A375 (cell line): ENCODE measurements around the gene RAMP2. TPM values are rescaled to one million over a fixed set of nuclear protein-coding genes. Genes with fewer than 3 reads are reported as not detected.

Experiments
- small RNA-seq: library from RNA; depleted of rRNA; stranded (forward); fragments of <200 nt; gene quantifications from one replicate; pipeline ENCODE3, GENCODE V24; 2014
- total RNA-seq: library from RNA; depleted of rRNA; stranded (reverse); fragments of >200 nt; shearing (Covaris generic); gene quantifications from 2 replicates; pipeline ENCODE4 v1.2.3, GENCODE V29; 2014; rRNA removed

Gene RAMP2
- not detected in 2 replicates for total RNA-seq

DNA sequence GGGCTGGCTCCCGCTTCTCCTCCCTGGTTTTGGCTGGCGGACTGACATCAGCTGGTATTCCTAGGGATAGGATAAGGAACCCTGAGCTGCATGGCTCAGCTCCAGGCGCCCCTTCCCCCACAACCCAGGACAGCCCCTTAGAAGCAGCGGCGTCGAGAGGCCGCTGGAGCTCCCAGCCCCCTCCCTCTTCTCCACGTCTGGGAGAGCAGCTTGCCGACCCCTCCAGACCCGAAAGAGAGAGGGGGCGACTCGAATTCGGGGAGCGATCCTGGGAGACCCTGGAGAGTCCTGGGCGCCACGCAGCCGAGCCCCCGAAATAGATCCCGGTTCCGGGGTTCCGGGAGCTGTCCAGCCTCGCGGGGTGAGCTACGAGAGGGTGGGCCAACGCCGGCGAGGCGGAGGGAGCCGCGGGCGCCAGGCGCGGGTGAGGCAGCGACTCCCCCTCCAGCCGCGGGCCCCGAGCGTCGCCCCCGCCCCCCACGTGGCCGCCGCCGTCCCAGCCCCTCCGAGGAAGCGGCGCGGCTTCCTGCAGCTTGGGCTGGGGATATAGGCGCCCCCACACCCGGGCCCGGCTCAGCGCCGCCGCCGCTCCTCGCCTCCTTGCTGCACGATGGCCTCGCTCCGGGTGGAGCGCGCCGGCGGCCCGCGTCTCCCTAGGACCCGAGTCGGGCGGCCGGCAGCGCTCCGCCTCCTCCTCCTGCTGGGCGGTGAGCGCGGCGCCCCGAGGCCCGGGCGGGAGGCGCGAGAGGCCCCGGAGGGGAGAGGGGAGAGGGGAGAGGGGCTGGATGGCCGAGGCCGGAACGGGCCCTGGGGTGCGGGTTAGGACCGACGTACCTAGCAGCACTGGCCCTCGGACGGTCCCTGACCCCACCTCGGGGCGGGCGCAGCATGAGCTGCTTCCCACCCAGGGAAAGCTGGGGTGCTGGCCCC lies at the start of gene RAMP2:
TSS of gene RAMP2 (plus strand) at position 576 of the 930 bp plus-strand sequence. CDS start at position 611, 35 bp downstream.

GRCh38 chr17:42744806-42745617 lies 16.0 kb upstream of the RAMP2 start, which contains the start of gene EZH1:
Gene EZH1, minus strand, starts transcription at chr17:42745040. Its CDS starts 16,099 bp downstream, at chr17:42728941.

DNA sequence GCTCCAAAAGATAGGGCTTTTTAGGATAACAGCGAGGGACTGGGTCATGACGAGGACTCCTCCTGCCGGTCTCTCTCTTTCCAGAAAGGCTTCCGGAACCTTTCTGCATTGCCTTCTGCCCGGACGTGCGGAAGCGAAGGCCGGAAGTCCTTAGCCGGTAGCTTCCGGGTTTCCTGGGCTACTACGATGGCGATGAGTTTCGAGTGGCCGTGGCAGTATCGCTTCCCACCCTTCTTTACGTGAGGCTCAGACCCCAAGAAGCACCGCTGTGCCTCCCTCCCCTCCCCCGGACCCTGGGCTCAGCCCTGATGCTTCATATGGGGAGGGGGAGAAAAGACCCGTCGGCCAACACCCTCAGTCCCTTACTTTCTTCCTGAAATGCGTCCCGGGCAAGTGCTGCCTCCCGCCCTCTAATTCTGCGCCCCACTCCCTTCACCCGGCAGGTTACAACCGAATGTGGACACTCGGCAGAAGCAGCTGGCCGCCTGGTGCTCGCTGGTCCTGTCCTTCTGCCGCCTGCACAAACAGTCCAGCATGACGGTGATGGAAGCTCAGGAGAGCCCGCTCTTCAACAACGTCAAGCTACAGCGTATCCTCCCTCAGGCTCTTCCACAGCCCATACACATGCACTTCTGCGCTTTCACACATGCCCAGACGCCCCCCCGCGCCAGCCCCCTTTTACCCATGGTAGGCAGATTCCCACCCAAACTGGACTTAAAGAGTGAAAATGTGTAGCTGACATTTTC lies 12.4 kb downstream of the RAMP2 start, which contains the start of gene VPS25:
TSS of gene VPS25 (plus strand) at position 160 of the 746 bp plus-strand sequence. CDS start at position 187, 27 bp downstream.

DNA sequence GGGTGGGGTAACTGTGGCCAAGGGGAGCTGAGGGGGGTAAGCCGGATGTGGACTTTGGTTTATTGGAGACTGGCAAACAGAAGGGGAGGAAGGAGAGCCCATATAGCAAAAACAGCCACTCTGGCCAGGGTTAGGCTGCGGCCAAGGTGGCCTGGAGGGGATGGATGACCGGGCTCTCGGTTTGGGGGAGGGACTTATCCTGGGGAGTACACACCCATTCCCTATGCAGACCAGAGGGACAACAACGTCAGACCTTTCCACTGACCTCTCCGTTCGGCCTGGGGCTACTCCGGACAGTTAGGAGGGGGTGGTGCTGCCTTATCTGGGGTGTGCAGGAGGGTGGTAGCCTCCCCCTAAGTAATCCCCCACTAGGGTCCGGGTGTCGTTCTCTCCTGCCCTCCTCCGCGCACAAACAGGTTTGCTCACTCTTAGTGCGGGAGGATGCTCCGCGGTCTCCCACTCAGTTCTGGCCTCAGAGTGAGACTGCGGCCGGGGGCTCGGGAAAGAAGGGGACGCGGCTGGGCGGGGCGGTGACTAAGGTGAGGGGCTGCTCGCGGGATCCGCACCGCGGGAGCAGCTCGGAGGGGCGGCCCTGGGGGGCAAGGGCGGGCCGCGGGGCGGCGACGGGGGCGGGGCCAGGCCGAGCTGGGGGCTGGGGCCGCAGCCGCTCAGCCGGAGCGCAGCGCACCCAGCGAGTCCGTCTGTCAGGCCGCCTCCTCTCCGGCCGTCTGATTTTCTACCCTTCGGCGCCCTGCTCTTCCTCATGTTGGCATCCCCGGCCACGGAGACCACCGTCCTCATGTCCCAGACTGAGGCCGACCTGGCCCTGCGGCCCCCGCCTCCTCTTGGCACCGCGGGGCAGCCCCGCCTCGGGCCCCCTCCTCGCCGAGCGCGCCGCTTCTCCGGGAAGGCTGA lies 19.2 kb downstream of the RAMP2 start, which contains the start of gene WNK4:
TSS of gene WNK4 (plus strand) at position 675 of the 915 bp plus-strand sequence. CDS start at position 764, 89 bp downstream.

DNA sequence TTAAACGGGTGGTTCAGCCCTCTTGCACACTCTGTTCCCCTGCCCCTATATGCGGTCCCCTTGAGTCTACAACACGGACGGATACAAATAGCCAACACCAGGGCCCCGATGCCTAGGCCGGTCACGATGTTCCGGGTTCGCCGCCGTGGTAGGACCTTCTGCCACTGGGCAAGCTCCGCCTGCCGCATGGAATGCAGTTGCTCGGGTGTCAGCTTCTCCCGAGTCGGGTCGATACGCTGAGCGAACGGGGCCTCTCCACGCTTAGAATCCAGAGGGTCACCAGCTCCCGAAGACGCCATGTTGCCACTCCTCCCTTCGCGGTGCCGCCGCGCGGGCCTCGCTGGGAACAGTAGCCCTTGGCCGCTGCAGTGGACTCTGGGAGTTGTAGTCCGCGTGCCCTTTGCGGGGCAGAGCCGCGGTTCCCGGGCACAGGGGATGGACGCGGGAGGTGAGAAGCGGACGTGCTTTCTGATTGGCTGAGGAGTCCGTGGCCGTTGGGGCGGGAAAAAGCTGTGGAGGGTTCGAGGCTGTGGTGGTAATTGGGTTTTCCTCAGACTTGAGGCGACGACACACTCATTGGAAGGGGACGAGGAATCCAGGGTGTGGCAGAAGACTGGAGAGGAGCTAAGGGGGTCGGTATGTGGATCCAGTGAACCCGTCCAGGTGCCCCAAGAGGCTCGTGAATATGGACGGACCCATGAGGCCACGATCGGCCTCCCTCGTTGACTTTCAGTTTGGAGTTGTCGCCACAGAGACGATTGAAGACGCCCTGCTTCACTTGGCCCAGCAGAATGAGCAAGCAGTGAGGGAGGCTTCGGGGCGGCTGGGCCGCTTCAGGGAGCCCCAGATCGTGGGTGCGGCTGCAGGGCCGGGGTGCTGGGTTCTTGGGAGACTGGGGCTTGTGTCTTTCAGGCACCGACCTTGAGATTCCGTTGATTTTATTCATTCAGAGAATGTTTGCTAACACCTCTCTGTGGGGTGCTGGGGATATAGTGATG lies 37.7 kb downstream of the RAMP2 start, which contains the start of the genes CNTD1 and COA3:
TSS of gene CNTD1 (plus strand) at position 479 of the 998 bp plus-strand sequence. CDS start at position 686, 207 bp downstream.
TSS of gene COA3 (minus strand) at position 322 of the 998 bp plus-strand sequence. CDS start at position 299, 23 bp downstream.

Small RNA genes within 50 kb of the gene (small RNA-seq; reads per million reads assigned to genes)
- not detected for gene HMGN2P15

Other genes starting within 250 kb of the RAMP2 start
- 31.4 and 37.1 TPM in 2 replicates for gene NAGLU, start 225.0 kb upstream of the RAMP2 start, total RNA-seq
- gene HSD17B1, start 208.3 kb upstream of the RAMP2 start, total RNA-seq, result 3.8 and 5.0 TPM in 2 replicates
- 57.8 and 67.7 TPM in 2 replicates for gene COASY, start 199.1 kb upstream of the RAMP2 start, total RNA-seq
- 45.8 and 51.8 TPM in 2 replicates for gene MLX, start 194.1 kb upstream of the RAMP2 start, total RNA-seq
- 46.8 and 48.6 TPM in 2 replicates for gene PSMC3IP, start 183.5 kb upstream of the RAMP2 start, total RNA-seq
- 23.0 and 23.5 TPM in 2 replicates for gene RETREG3, start 151.9 kb upstream of the RAMP2 start, total RNA-seq
- gene TUBG1, start 151.5 kb upstream of the RAMP2 start, total RNA-seq, result 112 and 124 TPM in 2 replicates
- 14.8 and 15.7 TPM in 2 replicates for gene TUBG2, start 101.9 kb upstream of the RAMP2 start, total RNA-seq
- gene PLEKHH3, start 84.2 kb upstream of the RAMP2 start, total RNA-seq, result 20.7 and 31.9 TPM in 2 replicates
- 0.72 and 1.4 TPM in 2 replicates for gene CCR10, start 79.4 kb upstream of the RAMP2 start, total RNA-seq
- 15.5 and 15.7 TPM in 2 replicates for gene CNTNAP1, start 78.7 kb upstream of the RAMP2 start, total RNA-seq
- 22.5 and 31.1 TPM in 2 replicates for gene EZH1, start 16.2 kb upstream of the RAMP2 start, total RNA-seq
- gene VPS25, start 12.2 kb downstream of the RAMP2 start, total RNA-seq, result 121 and 134 TPM in 2 replicates
- gene WNK4, start 19.4 kb downstream of the RAMP2 start, total RNA-seq, result 16.1 and 27.3 TPM in 2 replicates
- 67.6 and 71.2 TPM in 2 replicates for gene COA3, start 37.5 kb downstream of the RAMP2 start, total RNA-seq
- 0.34 TPM in 1 of 2 replicates, not detected in the other for gene CNTD1, start 37.6 kb downstream of the RAMP2 start, total RNA-seq
- 151 and 165 TPM in 2 replicates for gene BECN1, start 63.1 kb downstream of the RAMP2 start, total RNA-seq
- gene PSME3, start 72.2 kb downstream of the RAMP2 start, total RNA-seq, result 139 and 155 TPM in 2 replicates
- 1.1 and 1.5 TPM in 2 replicates for gene AOC2, start 83.4 kb downstream of the RAMP2 start, total RNA-seq
- gene AOC3, start 90.0 kb downstream of the RAMP2 start, total RNA-seq, result 0.13 and 0.30 TPM in 2 replicates
- gene G6PC1, start 139.6 kb downstream of the RAMP2 start, total RNA-seq, result not detected in 2 replicates
- gene AARSD1, start 203.2 kb downstream of the RAMP2 start, total RNA-seq, result 47.4 and 55.4 TPM in 2 replicates
- gene PTGES3L, start 218.9 kb downstream of the RAMP2 start, total RNA-seq, result 0.30 and 0.69 TPM in 2 replicates
- 13.0 and 14.3 TPM in 2 replicates for gene RUNDC1, start 219.3 kb downstream of the RAMP2 start, total RNA-seq
- 1,972 and 1,977 TPM in 2 replicates for gene RPL27, start 237.2 kb downstream of the RAMP2 start, total RNA-seq
- 59.1 and 62.8 TPM in 2 replicates for gene IFI35, start 245.6 kb downstream of the RAMP2 start, total RNA-seq